ENCODE results near the gene WFS1. TPM values are rescaled to one million over a fixed set of nuclear protein-coding genes. Genes with fewer than 3 reads are reported as not detected.

WFS1 gene
- total and polyA plus RNA-seq, 2 of the 4 experiments (the other 2 are of a cell fraction), result 9.7 to 42.4 TPM

DNA sequence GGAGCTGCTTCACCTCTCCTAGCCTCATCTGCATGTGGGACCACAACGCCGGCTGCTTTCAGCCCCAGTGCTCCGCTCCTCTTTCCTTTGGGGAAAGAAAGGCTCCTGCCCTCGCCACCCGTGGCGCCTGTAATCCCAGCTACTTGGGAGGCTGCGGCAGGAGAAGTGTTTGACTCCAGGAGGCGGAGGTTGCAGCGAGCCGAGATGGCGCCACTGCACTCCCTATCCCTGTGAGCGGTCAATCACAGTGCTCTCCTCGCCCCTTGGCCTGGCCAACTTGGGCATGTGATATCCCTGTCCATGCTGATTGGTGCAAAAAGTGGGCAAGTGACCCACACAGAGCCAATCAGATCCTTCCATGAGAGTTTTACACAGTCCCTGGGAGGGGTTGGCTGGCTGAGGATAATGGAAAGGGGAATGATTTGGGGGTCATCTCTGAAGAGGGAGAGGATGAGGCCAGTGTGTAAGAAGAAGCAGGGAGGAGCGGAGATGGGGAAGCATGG lies 56.2 kb downstream of the WFS1 start:
- in situ Hi-C loops (cut with MboI; ENCODE audit: low sequenced_read_pairs) (loop anchor here (5.0 to 10.0 kb wide), 2 partner anchors 74 to 331 kb away; no protein-coding TSS in a partner anchor), intact Hi-C loops (cut with micrococcal nuclease) (no loop called here)

More for the DNA sequence above, 56.2 kb downstream of the WFS1 start:
- H2AK9ac ChIP-seq (replicated peaks; ENCODE audit: low read depth, low read length, poor library complexity), result no peak overlapping the region
- DNase-seq, result no peak
- no peaks in the 10 kb centered on the region for H3K9me1 ChIP-seq (ENCODE audit: insufficient read depth, low read length)
- H3K4me3 ChIP-seq (ENCODE audit: insufficient read depth, low read depth, low read length), result no peak overlapping the region
- no peaks in the 10 kb centered on the region for H3K4me1 ChIP-seq (ENCODE audit: control insufficient read depth, insufficient read depth, low read length)
- dilution Hi-C loops (cut with HindIII; ENCODE audit: low sequenced_read_pairs, unreplicated experiment), result no loop called here
- no peak overlapping the region for H4K5ac ChIP-seq (ENCODE audit: low read depth, low read length)
- no peak for TF ChIP-seq CEBPB (IDR thresholded peaks at IDR 0.05; ENCODE audit: low read depth, low read length)
- peak; percentile 69 for TF ChIP-seq USF2 (IDR thresholded peaks at IDR 0.05; ENCODE audit: low read depth, low read length)
- no peaks in the 10 kb centered on the region for H4K20me1 ChIP-seq (ENCODE audit: insufficient read depth, low read length)
- no peak overlapping the region for H2BK5ac ChIP-seq (ENCODE audit: low read depth, low read length, poor library complexity, severe bottlenecking)
- no peak overlapping the region for H2AFZ ChIP-seq (replicated peaks; ENCODE audit: low read length, poor library complexity)
- H3K27me3 ChIP-seq (ENCODE audit: control insufficient read depth, insufficient read depth, low read length), result peaks cover 32% of the 10 kb centered on the region
- CTCF ChIA-PET, result interaction anchor here (0.6 to 4.4 kb wide), 4 partner anchors 56 to 75 kb away, joined by 3 to 34 read pairs (median 12); partner anchors contain the start of gene WFS1
- no peak overlapping the region for H3K4me2 ChIP-seq (ENCODE audit: low read depth, low read length)
- H2AK5ac ChIP-seq (ENCODE audit: low read depth, low read length), result no peak overlapping the region
- 88% methylated on average over 6 of the region's 14 CpGs; no CpG with 5 or more reads in 1 of the 2 experiments for WGBS, 2 experiments (ENCODE audit: extremely low coverage in 2 of 2, insufficient read length in 1 of 2)
- no peaks in the 10 kb centered on the region for H3K9me3 ChIP-seq (ENCODE audit: control insufficient read depth, insufficient read depth, low read length)
- POLR2A ChIA-PET (ENCODE audit: unreplicated experiment), result no interaction called here
- no peak overlapping the region for H3K27ac ChIP-seq (ENCODE audit: insufficient read depth, low read length)
- ATAC-seq (ENCODE audit: low read depth), result no peak
- no peak overlapping the region for H3K9ac ChIP-seq (ENCODE audit: low read depth, low read length)
- no peak overlapping the region for H3K56ac ChIP-seq (ENCODE audit: extremely low read depth, insufficient read depth, low read length)
- H3K18ac ChIP-seq (ENCODE audit: low read depth, low read length), result no peak overlapping the region
- H2BK120ac ChIP-seq (ENCODE audit: low read depth, low read length), result no peak overlapping the region
- no peak overlapping the region for H4K8ac ChIP-seq (ENCODE audit: low read depth in 2 of 2, low read length in 2 of 2)
- H3K14ac ChIP-seq (replicated peaks; ENCODE audit: low read depth, low read length), result no peak overlapping the region
- H3K79me1 ChIP-seq (ENCODE audit: low read depth in 1 of 2, low read length in 2 of 2), result no peaks in the 10 kb centered on the region
- no peak overlapping the region for H4K91ac ChIP-seq (ENCODE audit: insufficient read depth, low read depth, low read length)
- H2BK15ac ChIP-seq (ENCODE audit: low read depth, low read length), result no peak overlapping the region
- H3K23ac ChIP-seq (ENCODE audit: low read depth, low read length), result no peak overlapping the region
- no TSS peak for BruUV-seq (replicated peaks)
- no peak overlapping the region for H3K4ac ChIP-seq (ENCODE audit: low read depth, low read length)
- H2BK20ac ChIP-seq (ENCODE audit: low read depth, low read length), result no peak overlapping the region
- H3K36me3 ChIP-seq (ENCODE audit: control insufficient read depth, insufficient read depth, low read length), result no peaks in the 10 kb centered on the region

All from IMR-90 (cell line).